Measurements from ENCODE around the gene FAM187B.

The FAM187B gene

DNA sequence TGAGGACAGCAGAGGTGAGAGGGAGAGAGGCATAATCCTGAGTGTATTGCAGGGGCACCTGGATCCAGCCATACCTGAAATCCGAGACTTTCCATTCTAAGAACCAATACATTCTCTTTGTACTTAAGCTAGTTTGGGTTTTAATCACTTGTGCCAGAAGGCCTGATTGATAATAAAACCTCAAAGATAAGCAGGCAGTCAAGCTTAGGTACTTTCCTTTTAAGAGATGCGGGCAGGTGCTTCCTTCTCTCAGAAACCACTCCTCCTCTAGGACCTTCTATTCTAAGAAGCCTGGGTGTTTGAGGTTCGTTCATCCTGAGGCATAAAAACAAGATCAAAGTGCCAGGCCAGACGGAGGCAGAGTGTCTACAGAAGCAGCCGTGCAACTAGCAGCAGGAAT is 22.2 kb downstream of the FAM187B start:
- no peaks in the 10 kb centered on the region for H3K36me3 ChIP-seq (ENCODE audit: control insufficient read depth, insufficient read depth, low read length)
- no peak overlapping the region for H2BK15ac ChIP-seq (replicated peaks; ENCODE audit: low read depth)
- no peaks in the 10 kb centered on the region for H3K27me3 ChIP-seq (ENCODE audit: insufficient read depth, low read length, poor library complexity)
- H3K9ac ChIP-seq (ENCODE audit: low read length), result no peak overlapping the region
- DNase-seq, result no peak
- H2BK120ac ChIP-seq (ENCODE audit: low read depth, low read length), result no peak overlapping the region
- no peaks in the 10 kb centered on the region for H3K79me2 ChIP-seq (ENCODE audit: control insufficient read depth, insufficient read depth, low read length)
- no peak overlapping the region for H3K4me2 ChIP-seq (ENCODE audit: low read length)
- H3K27ac ChIP-seq (ENCODE audit: low read depth, low read length), result no peak overlapping the region
- no peak overlapping the region for H3K4me3 ChIP-seq (ENCODE audit: low read length)
- no peak overlapping the region for H3K56ac ChIP-seq (ENCODE audit: low read length)
- no peak overlapping the region for H2AK5ac ChIP-seq (ENCODE audit: low read length)
- no peak overlapping the region for H3K23ac ChIP-seq (ENCODE audit: low read length)
- no peak overlapping the region for H3K18ac ChIP-seq (ENCODE audit: low read length)
- no peak overlapping the region for H2BK5ac ChIP-seq (ENCODE audit: low read length)
- no peaks in the 10 kb centered on the region for H3K79me1 ChIP-seq (ENCODE audit: low read length)
- no peak overlapping the region for H4K5ac ChIP-seq (ENCODE audit: low read length)
- H3K4ac ChIP-seq (ENCODE audit: low read depth, low read length), result no peak overlapping the region
- peaks cover 8% of the 10 kb centered on the region for H3K4me1 ChIP-seq (ENCODE audit: control insufficient read depth, low read depth, low read length)
- no peak overlapping the region for H4K8ac ChIP-seq (ENCODE audit: low read depth, low read length)
- WGBS (ENCODE audit: extremely low coverage, insufficient coverage, low lambda C conversion rate), result no CpG with 5 or more reads among the region's 5 CpGs

DNA sequence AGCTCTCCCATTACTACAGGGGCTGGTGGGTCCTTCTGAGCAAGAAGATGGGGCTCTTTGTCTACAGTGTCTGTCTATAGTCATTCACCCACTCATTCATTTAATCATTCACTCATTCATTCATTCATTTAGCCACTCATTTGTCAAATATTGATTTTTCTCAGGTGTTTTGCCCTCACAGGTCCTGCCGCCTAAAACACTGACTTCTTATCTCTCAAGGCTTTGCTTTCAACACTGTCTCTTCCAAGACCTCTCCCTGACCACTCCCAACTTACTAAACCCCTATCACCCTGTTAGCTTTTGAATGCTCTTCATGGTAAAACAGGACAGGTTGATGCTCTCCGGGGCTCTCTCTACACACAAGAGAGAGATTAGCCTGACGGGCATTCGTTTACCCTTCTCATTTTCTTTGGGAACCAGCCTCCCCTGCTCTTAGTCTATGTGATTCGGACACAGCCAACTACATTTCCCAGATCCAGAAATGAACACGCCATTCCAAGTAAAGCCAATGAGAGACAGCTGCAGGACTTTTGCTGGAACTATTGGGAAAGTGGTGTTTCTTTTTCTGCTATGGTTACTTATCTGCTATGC is 22.7 kb downstream of the FAM187B start:
- Histone ChIP-seq H2BK120ac (ENCODE audit: low read depth, low read length) (no peak overlapping the region), H3K36me3 (ENCODE audit: control insufficient read depth, insufficient read depth, low read length) (no peaks in the 10 kb centered on the region), H3K23ac (ENCODE audit: low read length) (no peak overlapping the region), H3K4me3 (ENCODE audit: low read length) (no peak overlapping the region), H3K56ac (ENCODE audit: low read length) (peak overlapping the region; percentile 65), H2AK5ac (ENCODE audit: low read length) (no peak overlapping the region), H3K79me2 (ENCODE audit: control insufficient read depth, insufficient read depth, low read length) (no peaks in the 10 kb centered on the region), H4K8ac (ENCODE audit: low read depth, low read length) (no peak overlapping the region), H3K18ac (ENCODE audit: low read length) (no peak overlapping the region), H3K27ac (ENCODE audit: low read depth, low read length) (no peak overlapping the region), H2BK5ac (ENCODE audit: low read length) (no peak overlapping the region), H3K4me1 (ENCODE audit: control insufficient read depth, low read depth, low read length) (peaks cover 8% of the 10 kb centered on the region), H3K4me2 (ENCODE audit: low read length) (no peak overlapping the region), H3K79me1 (ENCODE audit: low read length) (no peaks in the 10 kb centered on the region), H3K9ac (ENCODE audit: low read length) (no peak overlapping the region), H3K4ac (ENCODE audit: low read depth, low read length) (no peak overlapping the region), H2BK15ac (replicated peaks; ENCODE audit: low read depth) (no peak overlapping the region), H3K27me3 (ENCODE audit: insufficient read depth, low read length, poor library complexity) (no peaks in the 10 kb centered on the region), H4K5ac (ENCODE audit: low read length) (no peak overlapping the region)
- no CpG with 5 or more reads among the region's 6 CpGs for WGBS (ENCODE audit: extremely low coverage, insufficient coverage, low lambda C conversion rate)
- DNase-seq, result no peak

DNA sequence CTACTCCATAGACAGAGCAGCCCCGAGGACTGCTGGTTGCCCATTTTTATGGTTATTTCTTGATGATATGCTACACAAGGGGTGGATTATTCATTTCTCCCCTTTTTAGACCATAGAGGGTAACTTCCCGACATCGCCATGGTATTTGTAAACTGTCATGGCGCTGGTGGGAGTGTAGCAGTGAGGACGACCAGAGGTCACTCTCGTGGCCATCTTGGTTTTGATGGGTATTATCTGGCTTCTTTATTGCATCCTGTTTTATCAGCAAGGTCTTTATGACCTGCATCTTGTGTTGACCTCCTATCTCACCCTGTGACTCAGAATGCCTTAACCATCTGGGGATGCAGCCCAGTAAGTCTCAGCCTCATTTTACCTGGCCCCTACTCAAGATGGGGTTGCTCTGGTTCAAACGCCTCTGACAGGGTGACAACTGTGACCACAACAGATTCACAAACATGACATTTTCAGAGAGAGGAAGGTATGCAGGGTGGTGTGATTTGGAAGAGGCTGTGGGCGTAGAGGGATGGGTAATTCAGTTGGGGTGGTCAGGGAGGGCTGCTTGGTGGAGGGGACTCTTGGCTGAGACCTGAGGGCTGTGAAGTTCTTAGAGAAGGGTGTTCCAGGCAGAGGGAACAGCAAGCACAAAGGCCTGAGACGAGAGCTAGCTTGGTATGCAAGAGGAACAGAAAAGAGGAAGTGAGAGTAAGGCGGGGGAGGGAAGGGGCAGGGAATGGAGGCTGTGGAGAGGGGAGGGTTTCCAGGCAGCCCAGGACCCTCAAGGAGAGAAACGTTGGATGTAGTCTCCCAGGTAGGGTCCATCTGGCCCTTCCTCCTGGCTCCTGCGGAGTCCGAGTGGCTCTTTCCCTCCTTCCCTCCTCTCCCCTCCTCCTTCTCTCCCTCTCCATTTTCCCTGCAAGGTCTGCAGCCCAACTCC is 23.5 kb downstream of the FAM187B start:
- peaks cover 8% of the 10 kb centered on the region for H3K4me1 ChIP-seq (ENCODE audit: control insufficient read depth, low read depth, low read length)
- no peak overlapping the region for H3K4me3 ChIP-seq (ENCODE audit: low read length)
- no peak overlapping the region for H4K5ac ChIP-seq (ENCODE audit: low read length)
- WGBS (ENCODE audit: extremely low coverage, insufficient coverage, low lambda C conversion rate), result no CpG with 5 or more reads among the region's 13 CpGs
- no peaks in the 10 kb centered on the region for H3K79me1 ChIP-seq (ENCODE audit: low read length)
- peak overlapping the region; percentile 65 for H3K56ac ChIP-seq (ENCODE audit: low read length)
- H3K36me3 ChIP-seq (ENCODE audit: control insufficient read depth, insufficient read depth, low read length), result no peaks in the 10 kb centered on the region
- H3K23ac ChIP-seq (ENCODE audit: low read length), result no peak overlapping the region
- no peak overlapping the region for H3K27ac ChIP-seq (ENCODE audit: low read depth, low read length)
- H3K18ac ChIP-seq (ENCODE audit: low read length), result no peak overlapping the region
- H3K4ac ChIP-seq (ENCODE audit: low read depth, low read length), result peak overlapping the region; percentile 5
- no peaks in the 10 kb centered on the region for H3K27me3 ChIP-seq (ENCODE audit: insufficient read depth, low read length, poor library complexity)
- H2BK5ac ChIP-seq (ENCODE audit: low read length), result no peak overlapping the region
- no peak overlapping the region for H2BK15ac ChIP-seq (replicated peaks; ENCODE audit: low read depth)
- H2BK120ac ChIP-seq (ENCODE audit: low read depth, low read length), result no peak overlapping the region
- H4K8ac ChIP-seq (ENCODE audit: low read depth, low read length), result no peak overlapping the region
- DNase-seq, result no peak
- H3K79me2 ChIP-seq (ENCODE audit: control insufficient read depth, insufficient read depth, low read length), result no peaks in the 10 kb centered on the region
- no peak overlapping the region for H3K9ac ChIP-seq (ENCODE audit: low read length)
- no peak overlapping the region for H2AK5ac ChIP-seq (ENCODE audit: low read length)
- no peak overlapping the region for H3K4me2 ChIP-seq (ENCODE audit: low read length)

DNA sequence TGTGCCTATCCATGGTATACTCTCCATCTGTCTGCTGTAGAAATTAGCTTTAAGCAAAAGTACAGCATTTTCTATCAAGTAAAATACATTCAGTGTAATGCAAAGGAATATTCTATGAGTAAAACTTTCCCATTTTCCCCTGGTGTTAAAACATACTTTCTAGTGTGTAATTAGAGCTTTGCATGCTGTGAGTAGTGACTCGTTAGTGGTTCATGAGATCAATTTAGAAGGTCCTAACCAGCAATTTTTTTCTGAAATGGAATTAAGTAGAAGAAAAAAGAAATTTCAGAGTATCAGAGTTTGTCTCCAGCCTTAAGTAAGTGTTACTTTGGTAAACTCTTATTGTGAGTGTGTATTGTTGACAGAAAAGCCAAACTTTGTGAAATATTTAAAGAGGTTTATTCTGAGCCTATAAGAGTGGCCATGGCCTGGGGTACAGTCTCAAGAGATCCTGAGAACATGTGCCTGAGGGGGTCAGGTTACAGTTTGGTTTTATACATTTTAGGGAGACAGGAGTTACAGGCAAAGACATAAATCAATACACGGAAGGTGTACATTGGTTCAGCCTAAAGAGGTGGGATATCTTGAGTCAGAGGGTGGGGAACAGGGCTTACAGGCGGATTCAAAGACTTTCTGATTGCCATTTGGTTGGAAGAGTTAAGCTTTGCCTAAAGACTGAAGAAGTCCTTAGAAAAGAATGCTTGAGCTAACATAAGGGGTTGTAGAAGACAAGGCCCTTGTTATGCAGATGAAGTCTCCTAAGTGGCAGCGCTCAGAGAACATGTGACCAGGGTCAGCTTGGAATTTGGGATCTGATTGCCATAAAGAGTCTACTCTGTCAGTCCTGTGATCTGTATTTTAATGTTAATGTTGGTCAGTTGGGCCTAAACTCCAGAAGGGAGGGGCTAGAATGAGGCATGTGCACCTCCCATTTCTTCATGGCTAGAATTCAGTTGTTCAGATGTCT is 25.5 kb downstream of the FAM187B start:
- H3K4me3 ChIP-seq (ENCODE audit: low read length), result no peak overlapping the region
- H3K79me1 ChIP-seq (ENCODE audit: low read length), result no peaks in the 10 kb centered on the region
- no peak overlapping the region for H3K18ac ChIP-seq (ENCODE audit: low read length)
- DNase-seq, result peak; percentile 78
- H3K23ac ChIP-seq (ENCODE audit: low read length), result no peak overlapping the region
- no peak overlapping the region for H2BK5ac ChIP-seq (ENCODE audit: low read length)
- no peaks in the 10 kb centered on the region for H3K79me2 ChIP-seq (ENCODE audit: control insufficient read depth, insufficient read depth, low read length)
- no peaks in the 10 kb centered on the region for H3K27me3 ChIP-seq (ENCODE audit: insufficient read depth, low read length, poor library complexity)
- H3K4me2 ChIP-seq (ENCODE audit: low read length), result no peak overlapping the region
- no peak overlapping the region for H3K9ac ChIP-seq (ENCODE audit: low read length)
- WGBS (ENCODE audit: extremely low coverage, insufficient coverage, low lambda C conversion rate), result no CpG with 5 or more reads among the region's 4 CpGs
- no peak overlapping the region for H3K56ac ChIP-seq (ENCODE audit: low read length)
- H4K5ac ChIP-seq (ENCODE audit: low read length), result no peak overlapping the region
- H3K27ac ChIP-seq (ENCODE audit: low read depth, low read length), result no peak overlapping the region
- no peak overlapping the region for H2BK120ac ChIP-seq (ENCODE audit: low read depth, low read length)
- peaks cover 8% of the 10 kb centered on the region for H3K4me1 ChIP-seq (ENCODE audit: control insufficient read depth, low read depth, low read length)
- no peak overlapping the region for H3K4ac ChIP-seq (ENCODE audit: low read depth, low read length)
- H3K36me3 ChIP-seq (ENCODE audit: control insufficient read depth, insufficient read depth, low read length), result no peaks in the 10 kb centered on the region
- no peak overlapping the region for H2AK5ac ChIP-seq (ENCODE audit: low read length)
- H4K8ac ChIP-seq (ENCODE audit: low read depth, low read length), result no peak overlapping the region
- H2BK15ac ChIP-seq (replicated peaks; ENCODE audit: low read depth), result no peak overlapping the region

DNA sequence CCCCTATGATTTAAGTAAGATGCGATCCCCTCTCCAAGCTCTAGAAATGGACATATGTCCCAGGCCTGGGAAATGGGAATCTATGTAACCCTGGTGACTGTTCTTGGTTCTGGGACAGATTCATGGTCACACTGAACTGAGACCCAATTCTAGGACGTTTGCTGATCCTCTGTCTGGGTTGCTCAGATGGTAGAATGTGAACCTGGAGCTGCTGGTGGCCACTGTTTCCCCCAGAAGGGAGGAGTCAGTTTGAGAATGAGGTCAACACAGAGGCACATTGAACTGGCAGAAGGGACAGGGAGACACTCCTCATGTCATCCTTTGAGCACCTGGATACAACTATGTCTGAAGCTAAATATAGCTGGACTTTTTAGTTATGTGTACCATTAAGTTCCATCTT is 29.1 kb downstream of the FAM187B start:
- no peak overlapping the region for H2BK120ac ChIP-seq (ENCODE audit: low read depth, low read length)
- H3K18ac ChIP-seq (ENCODE audit: low read length), result no peak overlapping the region
- H3K4me3 ChIP-seq (ENCODE audit: low read length), result no peak overlapping the region
- H3K4me2 ChIP-seq (ENCODE audit: low read length), result no peak overlapping the region
- H3K36me3 ChIP-seq (ENCODE audit: control insufficient read depth, insufficient read depth, low read length), result no peaks in the 10 kb centered on the region
- H3K56ac ChIP-seq (ENCODE audit: low read length), result no peak overlapping the region
- H3K79me2 ChIP-seq (ENCODE audit: control insufficient read depth, insufficient read depth, low read length), result no peaks in the 10 kb centered on the region
- no CpG with 5 or more reads among the region's 2 CpGs for WGBS (ENCODE audit: extremely low coverage, insufficient coverage, low lambda C conversion rate)
- H2AK5ac ChIP-seq (ENCODE audit: low read length), result no peak overlapping the region
- no peak for DNase-seq
- H3K4ac ChIP-seq (ENCODE audit: low read depth, low read length), result no peak overlapping the region
- H3K9ac ChIP-seq (ENCODE audit: low read length), result no peak overlapping the region
- H3K27ac ChIP-seq (ENCODE audit: low read depth, low read length), result no peak overlapping the region
- no peaks in the 10 kb centered on the region for H3K79me1 ChIP-seq (ENCODE audit: low read length)
- no peak overlapping the region for H4K5ac ChIP-seq (ENCODE audit: low read length)
- no peak overlapping the region for H3K23ac ChIP-seq (ENCODE audit: low read length)
- H4K8ac ChIP-seq (ENCODE audit: low read depth, low read length), result no peak overlapping the region
- H2BK5ac ChIP-seq (ENCODE audit: low read length), result no peak overlapping the region
- no peaks in the 10 kb centered on the region for H3K27me3 ChIP-seq (ENCODE audit: insufficient read depth, low read length, poor library complexity)
- no peak overlapping the region for H2BK15ac ChIP-seq (replicated peaks; ENCODE audit: low read depth)
- peaks cover 4% of the 10 kb centered on the region for H3K4me1 ChIP-seq (ENCODE audit: control insufficient read depth, low read depth, low read length)

Data from mesendoderm (in vitro differentiated cells).